Osteoblast (primary cell): Measurements from ENCODE around the gene DISC1. TPM values are rescaled to one million over a fixed set of nuclear protein-coding genes. Genes with fewer than 3 reads are reported as not detected.

Experiments
- DNase-seq: peaks from one replicate; pipeline ENCODE4 v3.0.0; 2011; ENCODE audit warnings: low spot score, mixed read lengths; ENCODE audit not compliant: insufficient read length; ENCODE audit errors: missing footprints
- H2AFZ ChIP-seq: 2 replicates; pipeline ENCODE4 v1.6.0; 2011; ENCODE audit warnings: mild to moderate bottlenecking, low read length
- H3K27ac ChIP-seq: 2 replicates; pipeline ENCODE4 v1.5.1; 2011; ENCODE audit warnings: mild to moderate bottlenecking, low read depth, low read length, moderate library complexity
- H3K27me3 ChIP-seq: 2 replicates; pipeline ENCODE4 v1.6.0; 2012; ENCODE audit warnings: mild to moderate bottlenecking, control low read depth, inconsistent platforms, low read length, moderate library complexity; ENCODE audit not compliant: insufficient read depth
- H3K36me3 ChIP-seq: 2 replicates; pipeline ENCODE4 v1.5.1; 2011; ENCODE audit warnings: mild to moderate bottlenecking, low read length, control low read depth, moderate library complexity; ENCODE audit not compliant: insufficient read depth
- H3K4me1 ChIP-seq: 2 replicates; pipeline ENCODE4 v1.5.1; 2011; ENCODE audit warnings: mild to moderate bottlenecking, low read length, control low read depth, moderate library complexity; ENCODE audit not compliant: insufficient read depth
- H3K4me2 ChIP-seq: 2 replicates; pipeline ENCODE4 v1.6.0; 2011; ENCODE audit warnings: mild to moderate bottlenecking, low read length; ENCODE audit not compliant: insufficient read depth
- H3K4me3 ChIP-seq: fragments of 200-600 bp; sonication (generic); 3 replicates; pipeline ENCODE4 v1.5.1; 2012; ENCODE audit warnings: mild to moderate bottlenecking, low read length, inconsistent platforms; ENCODE audit not compliant: insufficient read depth
- H3K79me2 ChIP-seq: 2 replicates; pipeline ENCODE4 v1.6.0; 2012; ENCODE audit warnings: mild to moderate bottlenecking, low read length, control low read depth, inconsistent platforms; ENCODE audit not compliant: insufficient read depth
- H3K9me3 ChIP-seq: 2 replicates; pipeline ENCODE4 v1.5.1; 2011; ENCODE audit warnings: low read depth, low read length, control low read depth
- H4K20me1 ChIP-seq: 2 replicates; pipeline ENCODE4 v1.6.0; 2012; ENCODE audit warnings: mild to moderate bottlenecking, low read length, control low read depth; ENCODE audit not compliant: insufficient read depth
- total RNA-seq: library from RNA; depleted of rRNA; stranded (reverse); fragments of >200 nt; gene quantifications from 2 replicates; pipeline ENCODE4 v1.2.3, GENCODE V29; 2012
- TF ChIP-seq, protein P1 (sequence below): IDR thresholded peaks from 2 replicates; pipeline ENCODE4 v1.5.1; 2011; ENCODE audit warnings: mild to moderate bottlenecking, low read depth, low read length, moderate library complexity; ENCODE audit errors: extremely low read depth

Gene DISC1
- total RNA-seq, 1 donor, result 11.9 TPM

DNA sequence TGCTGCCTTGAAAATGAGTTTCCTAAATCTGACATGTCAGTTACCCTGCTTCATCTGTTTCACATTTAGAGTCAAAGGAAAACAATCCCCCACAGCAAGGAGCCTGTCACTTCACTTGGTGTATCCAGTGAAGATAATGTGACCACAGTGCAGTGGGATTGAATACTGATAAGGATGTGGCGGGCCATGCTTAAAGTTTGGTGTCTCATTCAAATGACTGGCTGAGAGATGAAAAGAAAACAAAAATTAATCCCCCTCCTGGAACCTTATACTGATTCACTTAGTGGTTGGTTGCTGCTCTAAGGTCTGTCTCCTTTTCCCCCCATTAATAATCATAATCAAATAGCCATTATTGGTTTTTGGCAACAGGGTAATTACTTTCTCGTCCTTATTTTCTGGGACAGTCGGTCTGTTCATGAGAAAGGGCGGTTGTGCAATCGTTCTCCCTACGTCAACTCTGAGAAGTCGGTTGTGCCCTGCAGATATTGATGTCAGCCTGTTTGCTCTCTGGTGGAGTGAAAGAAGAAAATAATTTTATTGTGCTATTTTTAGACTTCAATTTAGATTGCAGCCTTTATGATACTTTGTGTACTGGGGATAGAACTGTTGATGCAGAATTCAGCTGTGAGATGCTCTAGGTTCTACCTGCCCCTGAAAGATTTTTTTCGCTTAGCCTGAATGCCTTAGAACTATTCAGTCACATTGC, 360.2 kb downstream of the DISC1 start:
- no peaks in the 10 kb centered on the region for H3K4me1 ChIP-seq
- DNase-seq, result no peak
- no peak overlapping the region for H3K4me2 ChIP-seq
- TF ChIP-seq, protein P1, sequence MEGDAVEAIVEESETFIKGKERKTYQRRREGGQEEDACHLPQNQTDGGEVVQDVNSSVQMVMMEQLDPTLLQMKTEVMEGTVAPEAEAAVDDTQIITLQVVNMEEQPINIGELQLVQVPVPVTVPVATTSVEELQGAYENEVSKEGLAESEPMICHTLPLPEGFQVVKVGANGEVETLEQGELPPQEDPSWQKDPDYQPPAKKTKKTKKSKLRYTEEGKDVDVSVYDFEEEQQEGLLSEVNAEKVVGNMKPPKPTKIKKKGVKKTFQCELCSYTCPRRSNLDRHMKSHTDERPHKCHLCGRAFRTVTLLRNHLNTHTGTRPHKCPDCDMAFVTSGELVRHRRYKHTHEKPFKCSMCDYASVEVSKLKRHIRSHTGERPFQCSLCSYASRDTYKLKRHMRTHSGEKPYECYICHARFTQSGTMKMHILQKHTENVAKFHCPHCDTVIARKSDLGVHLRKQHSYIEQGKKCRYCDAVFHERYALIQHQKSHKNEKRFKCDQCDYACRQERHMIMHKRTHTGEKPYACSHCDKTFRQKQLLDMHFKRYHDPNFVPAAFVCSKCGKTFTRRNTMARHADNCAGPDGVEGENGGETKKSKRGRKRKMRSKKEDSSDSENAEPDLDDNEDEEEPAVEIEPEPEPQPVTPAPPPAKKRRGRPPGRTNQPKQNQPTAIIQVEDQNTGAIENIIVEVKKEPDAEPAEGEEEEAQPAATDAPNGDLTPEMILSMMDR, result no peak
- no peak overlapping the region for H3K27ac ChIP-seq
- H3K27me3 ChIP-seq, result no peaks in the 10 kb centered on the region
- no peak overlapping the region for H3K4me3 ChIP-seq
- no peaks in the 10 kb centered on the region for H3K9me3 ChIP-seq
- no peak overlapping the region for H2AFZ ChIP-seq
- no peaks in the 10 kb centered on the region for H4K20me1 ChIP-seq
- H3K79me2 ChIP-seq, result no peaks in the 10 kb centered on the region
- H3K36me3 ChIP-seq, result no peaks in the 10 kb centered on the region

DNA sequence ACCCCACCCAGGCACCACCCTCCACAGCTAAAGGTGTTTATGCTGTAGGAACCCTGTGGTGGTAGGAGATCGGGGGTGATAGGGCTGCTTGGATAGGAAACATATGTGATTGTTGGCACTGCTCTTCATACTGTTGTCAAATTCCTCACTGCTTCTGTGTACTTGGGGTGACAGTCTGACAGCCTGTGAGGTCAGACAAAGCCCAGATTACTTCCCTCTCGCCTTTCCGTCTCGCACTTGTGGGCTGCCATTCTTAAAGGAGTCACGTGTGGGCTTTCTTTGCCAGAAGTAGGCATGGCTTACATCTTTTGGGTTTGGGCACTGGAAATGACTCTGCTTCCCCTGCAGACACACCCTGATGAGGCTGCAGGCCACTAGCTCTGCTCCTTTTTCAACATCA, 363.8 kb downstream of the DISC1 start:
- Histone ChIP-seq H3K9me3 (no peaks in the 10 kb centered on the region), H3K4me2 (no peak overlapping the region), H4K20me1 (no peaks in the 10 kb centered on the region), H3K27ac (no peak overlapping the region), H3K27me3 (no peaks in the 10 kb centered on the region), H3K4me1 (no peaks in the 10 kb centered on the region), H3K4me3 (no peak overlapping the region), H2AFZ (no peak overlapping the region), H3K79me2 (no peaks in the 10 kb centered on the region), H3K36me3 (no peaks in the 10 kb centered on the region)
- TF ChIP-seq, protein P1, result no peak
- DNase-seq, result no peak

DNA sequence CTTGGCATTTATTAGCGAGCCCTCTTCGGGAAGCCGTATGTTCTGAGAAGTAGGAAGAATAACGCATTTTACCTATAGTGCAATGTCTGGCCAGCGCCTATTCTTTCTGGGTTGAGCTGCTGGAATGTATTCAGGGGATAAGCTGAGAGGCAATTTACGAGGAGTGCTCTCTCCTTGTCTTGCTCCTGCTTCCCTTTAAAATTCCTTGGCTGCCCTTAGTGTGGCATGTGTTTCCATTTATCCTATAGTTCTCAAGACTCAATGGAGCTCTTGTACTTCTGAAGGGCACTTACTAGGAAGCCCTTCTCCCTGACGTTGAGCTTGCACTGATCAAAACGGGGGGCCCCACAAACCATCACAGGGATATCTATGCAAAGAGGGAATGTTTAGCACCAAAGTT, 364.6 kb downstream of the DISC1 start:
- Histone ChIP-seq H3K9me3 (no peaks in the 10 kb centered on the region), H3K27me3 (no peaks in the 10 kb centered on the region), H4K20me1 (no peaks in the 10 kb centered on the region), H3K4me2 (no peak overlapping the region), H2AFZ (no peak overlapping the region), H3K27ac (no peak overlapping the region), H3K4me3 (no peak overlapping the region), H3K79me2 (no peaks in the 10 kb centered on the region), H3K4me1 (no peaks in the 10 kb centered on the region), H3K36me3 (no peaks in the 10 kb centered on the region)
- DNase-seq, result no peak
- TF ChIP-seq, protein P1, result no peak

DNA sequence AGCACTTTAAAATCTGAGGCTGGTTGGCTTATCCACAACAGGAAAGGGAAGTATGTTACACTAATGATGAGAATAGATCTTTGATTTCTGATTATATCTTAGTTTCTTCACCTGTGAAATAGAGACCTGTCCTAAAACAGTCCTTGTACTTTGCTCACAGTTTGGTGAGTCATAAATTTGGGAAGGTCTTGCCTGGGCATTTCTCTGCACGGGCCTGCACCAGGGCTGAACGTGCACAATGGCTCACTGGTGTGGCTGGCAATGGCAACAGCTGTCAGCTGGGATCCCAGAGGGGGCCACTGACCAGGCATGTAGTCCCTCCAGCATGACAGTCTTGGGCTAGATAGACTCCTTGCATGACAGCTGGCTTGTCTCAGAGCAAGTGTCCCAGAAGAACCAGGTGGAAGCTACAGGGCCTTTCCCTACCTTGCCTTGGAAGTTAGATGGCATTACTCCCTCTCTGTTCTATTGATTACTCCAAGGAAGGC, 367.4 kb downstream of the DISC1 start:
- Histone ChIP-seq H3K9me3 (no peaks in the 10 kb centered on the region), H3K4me3 (no peak overlapping the region), H3K79me2 (no peaks in the 10 kb centered on the region), H4K20me1 (no peaks in the 10 kb centered on the region), H3K36me3 (no peaks in the 10 kb centered on the region), H3K27ac (no peak overlapping the region), H3K4me2 (no peak overlapping the region), H3K27me3 (no peaks in the 10 kb centered on the region), H2AFZ (no peak overlapping the region), H3K4me1 (no peaks in the 10 kb centered on the region)
- TF ChIP-seq, protein P1, result no peak
- no peak for DNase-seq
